Lung (tissue), 12 donors: Measurements from ENCODE around the gene HOXB5. TPM values are rescaled to one million over a fixed set of nuclear protein-coding genes. Genes with fewer than 3 reads are reported as not detected.

Experiments
- ATAC-seq: fragments of 200-7000 bp; cut with Tn5 transposase; one replicate; pipeline ENCODE4 v1.9.1; 2020; ENCODE audit warnings: moderate number of reproducible peaks; ENCODE audit not compliant: insufficient read depth, low FRiP score
- DNase-seq, 3 donors: peaks; one replicate each; pipeline ENCODE4 v3.0.0-alpha.2; 2013 to 2017
- H3K27ac ChIP-seq, 2 donors: one replicate each; pipeline ENCODE4 v1.5.1; 2013; ENCODE audit warnings: mild to moderate bottlenecking in 2 of 2, moderate library complexity in 2 of 2, control low read depth in 1 of 2, inconsistent platforms in 1 of 2, low read depth in 1 of 2, low read length in 1 of 2
- H3K27me3 ChIP-seq, 3 donors: one replicate each; pipeline ENCODE4 v1.5.1; 2013; ENCODE audit warnings: low read length in 2 of 3; ENCODE audit not compliant: control insufficient read depth in 3 of 3, insufficient read depth in 3 of 3
- H3K36me3 ChIP-seq, 4 donors: one replicate each; pipeline ENCODE4 v1.5.1; 2013; ENCODE audit warnings: low read length in 4 of 4, mild to moderate bottlenecking in 1 of 4, moderate library complexity in 1 of 4; ENCODE audit not compliant: control insufficient read depth in 4 of 4, insufficient read depth in 4 of 4
- H3K4me1 ChIP-seq, 5 donors: one replicate each; pipeline ENCODE4 v1.5.1; 2013; ENCODE audit warnings: low read length in 5 of 5, mild to moderate bottlenecking in 2 of 5, moderate library complexity in 1 of 5; ENCODE audit not compliant: control insufficient read depth in 5 of 5, insufficient read depth in 5 of 5
- H3K4me3 ChIP-seq: one replicate; pipeline ENCODE4 v1.5.1; 2013; ENCODE audit warnings: mild to moderate bottlenecking, control low read depth, moderate library complexity
- H3K9ac ChIP-seq, 2 donors: one replicate each; pipeline ENCODE4 v1.5.1; 2013; ENCODE audit warnings: low read length in 2 of 2, control low read depth in 1 of 2; ENCODE audit not compliant: insufficient read depth in 1 of 2
- H3K9me3 ChIP-seq, 4 donors: one replicate each; pipeline ENCODE4 v1.5.1; 2013; ENCODE audit warnings: low read length in 3 of 4, mild to moderate bottlenecking in 1 of 4, moderate library complexity in 1 of 4; ENCODE audit not compliant: control insufficient read depth in 4 of 4, insufficient read depth in 3 of 4
- WGBS, 2 donors: extraction: QIAGEN DNeasy Blood & Tissue Kit; methylation state at CpG; one replicate each; pipeline ENCODE4 v1.1.7; 2013; 5-methylcytosine and 5-hydroxymethylcytosine counted together
- polyA plus RNA-seq, 2 donors: library from polyadenylated mRNA; stranded (reverse); fragments of 200-250 nt; gene quantifications; one replicate each; pipeline ENCODE4 v1.2.1, GENCODE V29; 2013
- total RNA-seq, 2 donors: library from RNA; depleted of rRNA in 1 of 2; stranded (reverse); fragments of >200 nt in 1 of 2; gene quantifications; one replicate each; pipeline ENCODE4 v1.2.1, GENCODE V29; 2014 to 2021
- TF ChIP-seq, protein P1 (sequence below): IDR thresholded peaks from 2 replicates; pipeline ENCODE4 v1.5.1; 2012; ENCODE audit warnings: mild to moderate bottlenecking; ENCODE audit errors: control extremely low read depth, extremely low read depth
- donor health status: control.
- donor health status: control.
- donor health status: Bipolar disorder and iron deficiency.
- donor health status: healthy.
- donor health status: DM: yes; HTN: yes; CAD: no.

HOXB5 gene
- total and polyA plus RNA-seq, 4 donors: 1.8 to 2.9 (median 2.2) TPM

DNA sequence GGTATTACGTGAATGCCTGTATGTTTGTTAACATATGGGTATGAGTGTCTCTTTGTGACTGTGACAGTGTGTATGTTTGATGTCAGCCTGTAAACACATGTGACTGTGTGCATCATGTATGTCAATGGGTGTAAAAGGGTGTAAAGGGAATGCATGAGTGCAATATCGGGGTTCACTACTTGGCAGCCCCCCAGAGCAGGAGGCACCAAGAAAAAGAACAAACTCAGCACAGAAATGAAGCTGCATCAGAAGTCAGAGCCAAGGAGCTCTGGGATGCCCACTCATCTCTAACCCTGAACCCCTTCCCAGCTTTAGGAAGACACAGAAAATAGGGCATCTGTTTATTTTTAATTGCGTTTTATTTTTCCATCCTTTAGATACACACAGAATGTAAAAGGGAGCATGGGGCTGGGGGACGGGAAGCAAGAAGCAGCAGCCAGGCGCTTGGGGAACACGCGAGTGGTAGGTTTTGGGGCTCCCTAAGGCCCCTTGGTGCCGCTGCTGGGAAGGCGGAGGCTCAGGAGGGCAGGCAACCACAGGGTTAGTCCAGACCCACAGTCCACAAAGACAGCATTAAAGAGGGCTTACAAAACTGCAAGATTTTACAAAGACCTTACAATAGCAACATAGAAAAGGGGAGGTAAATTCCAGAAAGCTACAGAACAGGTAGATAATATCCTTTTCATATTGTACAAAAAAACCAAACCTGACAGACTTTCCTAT lies 13.5 kb upstream of the HOXB5 start:
- Histone ChIP-seq H3K4me3 (no peak overlapping the region), H3K9ac (no peak overlapping the region), H3K27me3 (peaks cover 0 to 84% (median 40%) of the 10 kb centered on the region in 3 donors), H3K4me1 (peaks cover 0 to 13% (median 0%) of the 10 kb centered on the region in 5 donors), H3K27ac (no peak overlapping the region), H3K36me3 (peaks cover 0 to 8% (median 0%) of the 10 kb centered on the region in 4 donors), H3K9me3 (peaks cover 0 to 4% (median 0%) of the 10 kb centered on the region in 4 donors)
- DNase-seq (no peak), ATAC-seq (no peak)
- TF ChIP-seq, protein P1, sequence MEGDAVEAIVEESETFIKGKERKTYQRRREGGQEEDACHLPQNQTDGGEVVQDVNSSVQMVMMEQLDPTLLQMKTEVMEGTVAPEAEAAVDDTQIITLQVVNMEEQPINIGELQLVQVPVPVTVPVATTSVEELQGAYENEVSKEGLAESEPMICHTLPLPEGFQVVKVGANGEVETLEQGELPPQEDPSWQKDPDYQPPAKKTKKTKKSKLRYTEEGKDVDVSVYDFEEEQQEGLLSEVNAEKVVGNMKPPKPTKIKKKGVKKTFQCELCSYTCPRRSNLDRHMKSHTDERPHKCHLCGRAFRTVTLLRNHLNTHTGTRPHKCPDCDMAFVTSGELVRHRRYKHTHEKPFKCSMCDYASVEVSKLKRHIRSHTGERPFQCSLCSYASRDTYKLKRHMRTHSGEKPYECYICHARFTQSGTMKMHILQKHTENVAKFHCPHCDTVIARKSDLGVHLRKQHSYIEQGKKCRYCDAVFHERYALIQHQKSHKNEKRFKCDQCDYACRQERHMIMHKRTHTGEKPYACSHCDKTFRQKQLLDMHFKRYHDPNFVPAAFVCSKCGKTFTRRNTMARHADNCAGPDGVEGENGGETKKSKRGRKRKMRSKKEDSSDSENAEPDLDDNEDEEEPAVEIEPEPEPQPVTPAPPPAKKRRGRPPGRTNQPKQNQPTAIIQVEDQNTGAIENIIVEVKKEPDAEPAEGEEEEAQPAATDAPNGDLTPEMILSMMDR: no peak
- WGBS, 2 donors: 63 to 76% methylated on average over 9 of the region's 9 CpGs

DNA sequence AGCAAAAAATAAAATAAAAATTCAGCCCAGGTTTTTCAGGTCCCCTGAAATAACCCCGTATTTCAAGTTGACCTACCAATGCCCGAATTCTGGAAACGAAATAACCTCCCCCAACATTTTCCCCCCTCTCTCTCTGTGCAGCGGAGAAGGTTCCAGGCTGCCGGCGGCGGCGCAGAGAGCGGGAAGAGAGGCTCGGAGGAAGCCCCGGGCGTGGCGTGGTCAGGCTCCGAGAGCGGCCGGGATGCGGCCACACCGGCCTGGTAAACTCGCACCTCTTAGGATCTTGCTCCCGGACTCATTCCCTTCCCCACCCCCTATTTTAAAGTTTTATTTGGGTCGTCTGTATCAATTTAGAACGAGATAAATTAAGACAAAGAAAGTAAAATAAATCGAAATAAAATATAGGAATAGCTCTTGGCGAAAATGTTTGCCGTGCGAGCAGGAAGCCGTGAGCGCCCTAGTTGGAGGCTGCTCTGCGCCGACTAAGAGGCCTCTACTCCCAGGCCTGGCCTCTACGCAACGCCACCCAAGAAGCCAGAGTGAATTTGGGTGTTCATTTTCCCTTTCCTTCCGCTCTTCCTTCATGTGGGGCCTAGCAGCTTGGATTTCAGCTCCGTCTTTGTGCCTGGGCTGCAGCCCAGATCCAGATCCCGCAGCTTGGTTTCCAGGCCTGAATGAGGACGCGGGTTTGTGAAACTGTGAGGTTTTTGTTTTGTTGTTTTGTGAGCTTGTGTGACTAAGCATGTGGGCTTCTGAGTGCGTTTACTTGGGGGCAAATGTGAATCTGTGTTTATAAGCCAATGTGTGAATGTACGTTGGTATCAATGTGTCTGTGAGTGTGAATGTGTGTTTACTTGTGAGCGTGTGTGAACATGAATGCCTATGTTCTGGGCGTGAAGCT lies 12.7 kb upstream of the HOXB5 start:
- Histone ChIP-seq H3K4me3 (no peak overlapping the region), H3K27me3 (peaks cover 0 to 84% (median 46%) of the 10 kb centered on the region in 3 donors), H3K9me3 (peaks cover 0 to 4% (median 0%) of the 10 kb centered on the region in 4 donors), H3K9ac (no peak overlapping the region), H3K36me3 (peaks cover 0 to 8% (median 0%) of the 10 kb centered on the region in 4 donors), H3K27ac (no peak overlapping the region), H3K4me1 (peaks cover 0 to 9% (median 0%) of the 10 kb centered on the region in 5 donors)
- ATAC-seq (no peak), DNase-seq (no peak)
- WGBS, 2 donors: 61 to 85% methylated on average over 41 of the region's 41 CpGs
- TF ChIP-seq, protein P1: no peak

DNA sequence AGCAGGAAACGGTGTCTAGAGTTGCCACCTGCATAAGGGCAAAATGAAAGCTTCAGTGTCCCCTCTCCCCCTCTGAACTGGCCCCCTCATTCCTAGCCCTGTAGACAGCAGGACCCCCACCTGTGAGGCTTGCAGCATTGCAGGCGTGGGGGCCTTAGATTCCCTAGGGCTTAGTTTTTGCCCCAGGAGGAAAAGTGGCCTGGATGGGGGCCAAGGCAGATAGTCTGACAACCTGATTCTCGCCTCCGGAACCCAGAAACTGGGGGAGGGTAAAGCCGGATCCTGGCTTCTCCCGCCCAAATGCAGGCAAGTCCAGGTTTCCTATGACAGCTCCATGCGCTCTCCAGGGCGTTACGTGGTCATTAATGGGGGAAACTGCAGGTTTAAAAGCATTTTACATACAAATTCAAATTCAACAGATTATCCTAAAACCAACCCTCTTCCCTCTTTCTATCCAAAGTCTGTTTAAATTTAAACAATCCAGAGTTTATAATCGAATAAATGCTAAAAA lies 11.9 kb upstream of the HOXB5 start:
- H3K9ac ChIP-seq: no peak overlapping the region
- ATAC-seq (no peak), DNase-seq (no peak)
- peaks cover 0 to 85% (median 44%) of the 10 kb centered on the region in 3 donors for H3K27me3 ChIP-seq
- H3K4me1 ChIP-seq: peaks cover 0 to 9% (median 0%) of the 10 kb centered on the region in 5 donors
- H3K9me3 ChIP-seq: peaks cover 0 to 4% (median 0%) of the 10 kb centered on the region in 4 donors
- H3K4me3 ChIP-seq: no peak overlapping the region
- H3K36me3 ChIP-seq: peaks cover 0 to 8% (median 0%) of the 10 kb centered on the region in 4 donors
- TF ChIP-seq, protein P1: no peak
- no peak overlapping the region for H3K27ac ChIP-seq
- WGBS, 2 donors: 56 to 79% methylated on average over 10 of the region's 10 CpGs
